Measurements from ENCODE around the gene AFMID.
"Not testable (repeated sequence)": the region's sequence is repeated elsewhere in the genome, so short reads cannot be mapped to it uniquely, and the experiment has no call there.

The AFMID gene

GRCh38 chr17:78224231-78225087, 37.3 kb downstream of the AFMID start:
- peak; percentile 63 for DNase-seq

DNA sequence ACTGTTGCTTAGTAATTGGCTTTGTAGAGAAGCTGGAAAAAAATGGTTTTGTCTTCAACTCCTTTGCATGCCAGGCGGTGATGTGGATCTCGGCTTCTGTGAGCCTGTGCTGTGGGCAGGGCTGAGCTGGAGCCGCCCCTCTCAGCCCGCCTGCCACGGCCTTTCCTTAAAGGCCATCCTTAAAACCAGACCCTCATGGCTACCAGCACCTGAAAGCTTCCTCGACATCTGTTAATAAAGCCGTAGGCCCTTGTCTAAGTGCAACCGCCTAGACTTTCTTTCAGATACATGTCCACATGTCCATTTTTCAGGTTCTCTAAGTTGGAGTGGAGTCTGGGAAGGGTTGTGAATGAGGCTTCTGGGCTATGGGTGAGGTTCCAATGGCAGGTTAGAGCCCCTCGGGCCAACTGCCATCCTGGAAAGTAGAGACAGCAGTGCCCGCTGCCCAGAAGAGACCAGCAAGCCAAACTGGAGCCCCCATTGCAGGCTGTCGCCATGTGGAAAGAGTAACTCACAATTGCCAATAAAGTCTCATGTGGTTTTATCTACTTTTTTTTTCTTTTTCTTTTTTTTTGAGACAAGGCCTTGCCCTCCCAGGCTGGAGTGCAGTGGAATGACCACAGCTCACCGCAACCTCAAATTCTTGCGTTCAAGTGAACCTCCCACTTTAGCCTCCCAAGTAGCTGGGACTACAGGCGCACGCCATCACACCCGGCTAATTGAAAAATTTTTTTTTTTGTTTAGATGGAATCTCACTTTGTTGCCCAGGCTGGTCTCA, 38.1 kb downstream of the AFMID start:
- DNase-seq, result no peak

DNA sequence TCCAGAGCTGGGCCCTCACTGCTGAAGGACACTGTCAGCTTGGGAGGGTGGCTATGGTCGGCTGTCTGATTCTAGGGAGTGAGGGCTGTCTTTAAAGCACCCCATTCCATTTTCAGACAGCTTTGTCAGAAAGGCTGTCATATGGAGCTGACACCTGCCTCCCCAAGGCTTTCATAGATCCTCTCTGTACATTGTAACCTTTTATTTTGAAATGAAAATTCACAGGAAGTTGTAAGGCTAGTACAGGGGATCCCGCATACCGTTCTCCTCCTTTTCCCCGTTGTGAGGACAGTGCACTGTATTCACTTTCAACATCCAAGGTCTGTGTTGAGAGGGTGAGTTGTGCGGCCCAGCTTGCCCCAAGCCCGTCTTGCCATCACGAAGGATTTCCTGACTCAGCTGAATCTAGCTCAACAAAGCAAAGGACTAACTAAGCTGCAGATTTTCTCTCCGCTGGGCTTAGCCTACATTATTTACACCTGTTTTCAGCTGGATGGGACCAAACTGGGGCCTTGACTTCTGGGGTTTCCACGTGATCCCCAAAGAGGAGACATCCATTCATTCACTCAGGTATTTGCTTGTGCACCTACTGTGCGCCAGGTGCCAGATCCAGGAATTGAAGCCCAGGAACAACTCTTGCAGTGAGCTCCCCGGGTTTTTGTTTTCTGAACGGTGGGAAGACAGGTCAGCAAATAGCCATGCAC, 39.0 kb downstream of the AFMID start:
- DNase-seq, result no peak

DNA sequence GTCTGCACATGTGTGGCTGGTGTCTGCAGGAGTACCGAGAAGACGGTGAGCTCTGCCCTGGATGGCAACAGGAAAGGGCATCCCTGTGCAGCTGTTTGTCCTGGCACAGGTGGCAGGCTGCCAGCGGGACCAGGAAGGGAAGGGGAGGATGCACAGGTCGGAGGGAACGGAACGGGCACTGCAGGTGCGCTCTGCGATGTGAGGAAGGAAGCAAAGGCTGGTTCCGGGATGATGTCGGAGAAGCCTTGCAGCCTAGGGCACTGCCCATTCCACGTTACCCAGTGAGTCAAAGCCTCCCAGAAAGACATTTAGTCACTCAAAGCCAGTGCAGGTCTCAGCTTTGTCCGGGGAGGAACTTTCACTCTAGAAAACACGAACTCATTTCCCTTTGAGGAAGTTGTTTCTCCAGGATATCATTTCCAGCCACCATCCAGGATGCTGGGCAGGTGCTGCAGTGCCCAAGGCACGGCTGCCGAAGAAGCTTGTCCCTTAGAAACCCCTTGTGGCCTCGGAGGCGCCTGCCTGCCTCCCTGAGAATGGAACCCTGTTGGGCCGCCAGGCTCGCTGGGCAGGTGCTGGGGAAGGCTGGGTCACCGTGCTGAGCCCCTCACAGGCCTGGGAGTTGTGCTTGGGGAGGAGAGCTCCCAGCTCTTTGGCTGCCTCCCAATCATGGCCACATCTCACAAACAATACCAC, 39.7 kb downstream of the AFMID start:
- no peak for DNase-seq

DNA sequence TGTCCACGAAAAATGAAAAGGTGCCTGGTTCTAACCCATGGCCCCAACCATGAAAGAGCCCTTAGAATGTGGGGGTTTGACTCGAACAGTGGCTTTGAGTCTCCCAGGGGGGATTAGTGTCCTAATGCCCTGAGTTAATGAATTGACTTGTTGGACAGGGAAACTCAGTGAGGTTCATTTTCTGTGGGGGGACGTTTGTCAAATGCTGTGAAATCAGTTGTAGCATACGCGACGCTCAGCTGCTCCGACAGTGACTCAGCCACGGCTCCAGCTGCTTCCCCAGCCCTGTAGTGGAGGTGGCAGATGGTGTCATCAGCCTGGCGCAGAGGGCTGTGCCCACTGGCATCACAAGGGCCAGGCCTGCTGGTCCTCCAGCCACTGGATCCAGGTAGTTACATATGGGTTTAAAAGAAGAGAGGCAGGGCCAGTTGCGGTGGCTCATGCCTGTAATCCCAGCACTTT, 40.3 kb downstream of the AFMID start:
- no peak for DNase-seq

- DNase-seq, result no peak
Measured at GRCh38 chr17:78228176-78228575, 41.0 kb downstream of the AFMID start.

DNA sequence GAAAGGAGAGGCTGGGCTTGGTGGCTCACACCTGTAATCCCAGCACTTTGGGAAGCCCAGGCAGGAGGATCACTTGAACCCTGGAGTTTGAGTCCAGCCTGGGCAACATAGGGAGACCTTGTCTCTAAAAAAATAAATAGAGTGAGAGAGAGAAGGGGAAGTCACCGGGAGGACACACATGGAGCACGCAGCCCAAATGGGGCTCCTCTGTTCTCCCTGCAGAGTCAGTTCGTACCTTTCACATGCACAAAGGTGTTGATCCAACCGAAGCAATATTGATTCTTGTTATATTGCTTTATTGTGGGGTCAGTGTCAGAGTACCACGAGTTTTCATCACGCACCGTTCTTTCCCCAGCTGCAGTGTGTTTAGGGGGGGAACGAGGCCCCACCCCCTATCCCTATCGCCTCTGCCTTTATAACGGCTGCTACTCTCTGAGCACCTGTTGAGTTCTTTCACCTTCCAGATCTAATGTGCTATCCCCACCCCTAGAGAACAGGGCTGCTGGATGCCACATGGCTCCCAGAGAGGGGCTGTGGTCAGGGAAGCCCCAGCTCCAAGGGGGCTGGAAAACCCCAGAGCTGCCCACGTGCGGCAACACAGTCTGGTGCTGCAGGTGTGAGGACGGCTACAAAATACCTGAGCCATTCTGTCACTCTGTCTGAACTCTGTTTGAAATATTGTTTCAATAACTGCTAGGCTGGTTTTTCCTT, 43.2 kb downstream of the AFMID start:
- DNase-seq, result no peak

DNA sequence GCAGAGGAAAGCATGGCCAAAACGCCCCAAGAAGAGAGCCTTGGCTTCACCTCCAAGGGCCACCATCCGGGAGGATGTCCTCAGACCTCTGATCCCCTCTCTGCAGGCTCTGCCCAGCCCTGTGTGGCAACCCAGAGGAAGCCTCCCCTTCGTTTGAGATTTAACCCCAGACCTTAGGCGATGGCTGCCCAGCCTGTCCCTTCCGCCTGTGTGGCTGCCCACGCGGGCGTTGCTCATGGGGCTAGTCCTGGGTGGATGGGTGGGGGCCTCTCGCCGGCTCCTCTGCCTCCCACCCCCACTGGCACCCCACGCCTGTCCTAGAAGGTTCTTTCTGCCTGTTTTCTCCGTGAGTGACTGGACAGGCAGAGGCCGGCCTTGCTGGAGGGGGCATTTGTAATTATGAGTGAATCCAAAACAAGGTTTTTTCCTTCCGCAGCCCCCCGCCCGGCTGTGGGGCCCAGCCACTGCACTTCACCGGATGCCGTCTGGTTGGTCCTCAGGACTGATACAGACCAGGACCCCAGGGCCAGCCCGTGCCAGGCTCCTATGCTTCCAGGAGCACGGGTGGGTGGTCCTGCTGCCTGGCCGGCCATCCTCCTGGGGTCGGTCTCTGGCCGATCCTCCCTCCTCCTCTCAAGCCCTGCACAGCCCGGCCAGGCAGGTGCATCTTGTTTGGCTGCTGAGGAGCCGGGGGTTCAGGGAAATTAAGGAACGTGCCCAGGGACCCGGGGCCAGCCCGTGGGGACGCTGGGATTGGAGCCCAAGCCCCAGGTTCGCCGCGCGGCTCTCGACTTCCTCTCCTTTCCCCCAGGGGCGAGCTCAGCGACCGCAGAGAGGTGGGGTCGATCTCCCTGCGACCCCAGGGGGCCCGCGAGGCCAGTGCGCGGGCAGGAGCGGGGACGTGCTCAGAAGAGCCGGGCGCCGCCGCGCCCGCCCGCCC, 44.1 kb downstream of the AFMID start, which contains the start of gene TMEM235:
TMEM235 (plus strand) TSS at position 636 of the 940 bp plus-strand sequence. CDS start 393 bp downstream, outside the sequence.
- no peak for DNase-seq

DNA sequence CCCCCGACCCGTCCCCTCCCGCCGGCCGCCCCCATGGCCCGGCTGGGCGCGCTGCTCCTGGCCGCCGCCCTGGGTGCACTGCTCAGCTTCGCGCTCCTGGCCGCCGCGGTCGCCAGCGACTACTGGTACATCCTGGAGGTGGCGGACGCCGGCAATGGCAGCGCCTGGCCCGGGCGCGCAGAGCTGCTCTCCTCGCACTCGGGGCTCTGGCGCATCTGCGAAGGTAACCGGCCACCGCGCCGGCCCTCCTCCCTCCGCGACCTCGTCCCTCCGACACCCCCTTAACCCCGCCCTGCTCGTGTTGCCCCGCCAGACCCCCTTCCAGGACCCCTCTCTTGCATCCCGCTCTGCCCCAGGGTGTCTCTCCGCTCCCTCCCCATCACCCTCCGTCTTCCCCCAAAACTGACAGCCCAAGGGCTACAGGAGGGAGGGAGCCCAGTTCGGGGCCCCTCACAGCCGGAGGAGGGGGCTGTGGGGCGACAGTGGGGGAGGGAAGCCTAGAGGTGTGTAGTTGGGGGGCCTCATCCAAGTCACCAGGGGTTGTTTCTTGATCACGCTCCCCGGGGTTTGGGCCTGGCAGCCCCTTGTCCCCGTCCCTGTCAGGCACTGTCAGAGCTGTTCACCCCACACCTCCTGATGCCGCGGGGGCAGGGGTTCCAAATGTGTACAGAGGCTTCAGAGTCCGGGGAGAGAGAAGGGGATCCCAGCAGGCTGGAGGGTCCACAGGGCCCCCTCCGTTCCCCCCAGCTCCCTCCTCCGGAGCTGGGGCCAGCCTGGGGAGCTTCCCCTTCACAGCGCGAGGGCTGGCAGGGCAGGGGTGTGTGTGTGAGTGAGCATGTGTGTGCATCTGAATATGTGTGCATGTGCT, 45.1 kb downstream of the AFMID start:
- DNase-seq, result no peak

GRCh38 chr17:78232859-78233173, 45.7 kb downstream of the AFMID start:
- DNase-seq, result no peak

GRCh38 chr17:78233678-78234077, 46.5 kb downstream of the AFMID start:
- DNase-seq, result no peak

GRCh38 chr17:78234261-78234865, 47.2 kb downstream of the AFMID start:
- DNase-seq, result no peak

DNA sequence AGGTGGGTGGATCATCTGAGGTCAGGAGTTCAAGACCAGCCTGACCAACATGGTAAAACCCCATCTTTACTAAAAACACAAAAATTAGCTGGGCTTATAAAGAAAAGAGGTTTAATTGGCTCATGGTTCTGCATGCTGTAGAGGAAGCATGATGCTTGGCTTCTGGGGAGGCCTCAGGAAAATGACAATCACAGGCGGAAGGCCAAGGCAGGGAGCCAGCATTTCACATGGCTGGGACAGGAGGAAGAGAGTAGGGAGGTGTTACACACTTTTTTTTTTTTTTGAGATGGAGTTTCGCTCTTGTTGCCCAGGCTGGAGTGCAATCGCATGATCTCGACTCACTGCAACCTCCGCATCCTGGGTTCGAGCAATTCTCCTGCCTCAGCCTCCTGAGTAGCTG, 47.9 kb downstream of the AFMID start:
- DNase-seq, result not testable (repeated sequence)

DNA sequence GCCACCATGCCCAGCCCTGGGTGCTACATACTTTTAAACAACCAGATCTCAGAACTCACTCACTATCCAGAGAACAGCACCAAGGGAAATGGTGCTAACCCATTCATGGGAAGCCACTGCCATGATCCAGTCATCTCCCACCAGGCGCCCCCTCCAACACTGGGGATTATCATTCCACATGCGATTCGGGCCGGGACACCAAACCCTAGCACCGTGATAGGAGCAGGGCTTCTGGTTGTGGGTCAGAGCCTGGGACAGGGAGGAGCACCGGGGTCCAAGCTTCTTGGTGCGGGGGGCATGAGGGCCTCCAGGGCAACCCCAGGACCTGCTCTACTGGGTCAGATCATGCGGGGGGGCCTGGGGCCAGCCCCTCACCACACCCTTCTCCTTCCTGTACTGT, 48.7 kb downstream of the AFMID start:
- no peak for DNase-seq

GRCh38 chr17:78236362-78237127, 49.4 kb downstream of the AFMID start:
- DNase-seq, result peak; percentile 62

DNA sequence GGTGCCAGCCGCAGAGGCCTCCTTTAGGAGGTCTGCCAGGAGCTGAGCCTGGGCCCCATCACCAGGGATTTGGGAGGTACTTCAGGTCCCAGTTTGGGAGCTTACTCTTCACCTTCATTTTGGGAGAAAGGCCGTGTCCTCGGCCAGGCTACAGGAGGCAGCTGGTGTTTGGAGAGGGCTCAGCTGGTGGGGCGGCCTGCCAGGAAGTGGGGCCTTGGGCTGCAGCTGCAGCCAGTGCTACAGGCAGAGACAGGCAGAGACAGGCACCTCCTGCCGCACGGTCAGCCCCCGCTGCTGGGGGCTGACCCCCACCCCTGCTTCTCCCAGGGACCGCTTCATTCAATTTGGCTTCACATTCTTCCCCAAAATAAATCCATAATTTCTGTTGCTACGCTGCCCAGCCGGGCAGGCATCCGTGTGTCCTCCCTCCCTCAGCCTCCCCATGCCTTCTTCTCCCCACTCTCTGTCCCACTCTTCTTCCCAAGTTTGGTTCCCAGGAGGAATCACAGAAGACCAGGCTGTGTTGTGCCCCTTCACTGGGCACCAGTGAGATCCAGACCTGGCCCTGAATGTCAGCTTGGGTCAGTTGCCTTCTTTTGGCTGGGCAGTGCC, 50.3 kb downstream of the AFMID start:
- DNase-seq, result no peak

DNA sequence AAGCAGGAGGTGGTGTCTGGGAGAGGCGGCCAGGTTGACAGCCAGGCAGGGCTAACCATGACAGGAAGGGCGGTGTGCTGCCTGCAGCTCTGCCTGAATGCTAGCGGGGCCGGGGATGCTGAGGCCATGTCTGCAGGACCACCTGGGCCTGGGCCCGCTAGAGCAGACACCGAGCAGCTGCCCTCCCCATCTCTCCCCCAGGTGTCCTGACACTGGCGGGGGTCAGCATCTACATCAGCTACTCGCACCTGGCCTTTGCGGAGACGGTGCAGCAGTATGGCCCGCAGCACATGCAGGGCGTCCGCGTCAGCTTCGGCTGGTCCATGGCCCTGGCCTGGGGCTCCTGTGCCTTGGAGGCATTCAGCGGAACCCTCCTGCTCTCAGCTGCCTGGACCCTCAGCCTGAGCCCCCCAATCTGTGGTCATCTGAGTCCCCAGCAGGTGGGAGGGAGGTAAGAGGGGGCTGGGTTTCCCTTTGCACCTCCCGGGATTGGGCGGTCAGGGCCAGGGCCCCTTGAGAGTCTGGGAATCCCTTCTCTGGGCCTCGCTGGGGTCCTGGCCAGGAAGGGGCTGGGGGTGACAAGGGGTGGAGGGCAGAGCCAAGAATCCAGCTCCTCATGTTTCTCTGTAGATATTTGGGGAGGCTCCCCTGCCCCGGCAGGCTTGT, 51.8 kb downstream of the AFMID start:
- no peak for DNase-seq

DNA sequence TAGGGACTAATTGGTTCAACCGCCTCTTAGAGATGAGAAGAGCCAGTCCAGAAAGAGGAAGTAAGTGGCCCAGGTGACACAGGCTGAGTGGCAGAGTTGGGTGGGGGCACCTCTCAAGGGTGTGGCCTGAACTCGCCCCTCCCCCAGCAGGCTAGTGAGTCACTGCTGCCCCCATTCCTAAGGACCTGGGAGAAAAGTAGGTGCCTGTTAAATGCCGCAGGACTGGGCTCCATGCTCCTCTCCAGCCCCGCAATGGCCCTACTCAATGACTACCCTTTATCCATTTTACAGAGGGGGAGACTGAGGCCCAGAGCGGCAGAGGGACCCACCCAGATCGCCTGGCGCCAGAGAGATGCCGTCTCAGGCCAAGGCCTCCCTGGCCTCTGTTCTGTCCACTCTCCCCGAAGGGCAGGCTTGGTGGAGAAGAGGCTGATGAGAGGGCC, 52.3 kb downstream of the AFMID start:
- DNase-seq, result no peak
